Measurements from ENCODE around the gene ZNF384. TPM values are rescaled to one million over a fixed set of nuclear protein-coding genes. Genes with fewer than 3 reads are reported as not detected.
"Not testable (repeated sequence)": the region's sequence is repeated elsewhere in the genome, so short reads cannot be mapped to it uniquely, and the experiment has no call there.

Gene ZNF384
- total and polyA plus RNA-seq, 3 experiments from 2014 or later = 37.2 to 63.3 (median 58.1) TPM

- Mint-ChIP-seq H3K27me3 (no peaks in the 10 kb centered on the region), H3K36me3 (peaks cover 4 to 35% (median 5%) of the 10 kb centered on the region in 3 donors), H3K4me3 (peak overlapping the region; percentile 84 to 91 (median 87)), H3K9me3 (peaks cover 0 to 3% (median 0%) of the 10 kb centered on the region in 5 donors), H3K4me1 (peaks cover 22 to 32% (median 23%) of the 10 kb centered on the region in 3 donors), H3K27ac (peak overlapping the region; percentile 90 to 100 (median 97))
- H3K36me3 ChIP-seq (ENCODE audit: insufficient read depth, low read length) = peaks cover 21% of the 10 kb centered on the region
- peak in 1 of 5 donors; percentile 56 for DNase-seq
- ChIA-PET CTCF (interaction anchor here (0.7 to 2.6 kb wide), 15 partner anchors 8 to 166 kb away, joined by 3 to 26 read pairs (median 4); partner anchors contain the start of genes CDCA3, MLF2, PTMS and USP5), POLR2A (interaction anchor here (0.7 to 2.7 kb wide), 17 partner anchors 10 to 219 kb away, joined by 3 to 92 read pairs (median 4); partner anchors contain the start of genes C12orf57, CDCA3, MLF2 and PTMS)
- peaks cover 19% of the 10 kb centered on the region for H3K4me1 ChIP-seq (ENCODE audit: insufficient read depth, low read length)
- peak overlapping the region; percentile 77 for H3K4me3 ChIP-seq (ENCODE audit: low read length)
- peak overlapping the region; percentile 67 for H3K27ac ChIP-seq (ENCODE audit: low read depth, low read length)
- no peaks in the 10 kb centered on the region for H3K9me3 ChIP-seq (ENCODE audit: low read length)
- no peaks in the 10 kb centered on the region for H3K27me3 ChIP-seq (ENCODE audit: insufficient read depth, low read length, poor library complexity, severe bottlenecking)
Measured at GRCh38 chr12:6724409-6724797, 35.2 kb upstream of the ZNF384 start.

GRCh38 chr12:6723607-6724408 is 34.6 kb upstream of the ZNF384 start, which contains the start of gene COPS7A:
Gene COPS7A, plus strand, starts transcription at chr12:6724046. Its CDS starts 611 bp downstream, at chr12:6724657.
- peaks cover 22 to 32% (median 23%) of the 10 kb centered on the region in 3 donors for H3K4me1 Mint-ChIP-seq
- ChIA-PET CTCF (interaction anchor here (0.7 to 2.6 kb wide), 16 partner anchors 9 to 165 kb away, joined by 3 to 26 read pairs (median 4); partner anchors contain the start of genes CDCA3, MLF2, P3H3 and PTMS), POLR2A (interaction anchor here (0.5 to 2.7 kb wide), 22 partner anchors 9 to 253 kb away, joined by 3 to 92 read pairs (median 4); partner anchors contain the start of genes C12orf57, CDCA3, MLF2 and PTMS)
- no peaks in the 10 kb centered on the region for H3K27me3 Mint-ChIP-seq
- Histone ChIP-seq H3K36me3 (ENCODE audit: insufficient read depth, low read length) (peaks cover 15% of the 10 kb centered on the region), H3K9me3 (ENCODE audit: low read length) (no peaks in the 10 kb centered on the region), H3K4me1 (ENCODE audit: insufficient read depth, low read length) (peaks cover 19% of the 10 kb centered on the region), H3K4me3 (ENCODE audit: low read length) (peak within 1 kb of the TSS; percentile 77), H3K27ac (ENCODE audit: low read depth, low read length) (peak within 1 kb of the TSS; percentile 67), H3K27me3 (ENCODE audit: insufficient read depth, low read length, poor library complexity, severe bottlenecking) (no peaks in the 10 kb centered on the region)
- peaks cover 4 to 29% (median 5%) of the 10 kb centered on the region in 3 donors for H3K36me3 Mint-ChIP-seq
- DNase-seq = peak; percentile 90 to 96 (median 92)
- H3K4me3 Mint-ChIP-seq = peak within 1 kb of the TSS; percentile 84 to 91 (median 87)
- peak within 1 kb of the TSS; percentile 90 to 100 (median 97) for H3K27ac Mint-ChIP-seq
- H3K9me3 Mint-ChIP-seq = peaks cover 0 to 3% (median 0%) of the 10 kb centered on the region in 5 donors

GRCh38 chr12:6722863-6723262 is 33.7 kb upstream of the ZNF384 start:
- peak overlapping the region; percentile 67 for H3K27ac ChIP-seq (ENCODE audit: low read depth, low read length)
- peaks cover 19% of the 10 kb centered on the region for H3K4me1 ChIP-seq (ENCODE audit: insufficient read depth, low read length)
- CTCF ChIA-PET = interaction anchor here (1.4 to 2.6 kb wide), 7 partner anchors 10 to 129 kb away, joined by 5 to 26 read pairs (median 7); partner anchors contain the start of genes CDCA3, MLF2, P3H3 and PTMS
- H3K27me3 Mint-ChIP-seq = no peaks in the 10 kb centered on the region
- peaks cover 0 to 3% (median 0%) of the 10 kb centered on the region in 5 donors for H3K9me3 Mint-ChIP-seq
- H3K4me3 Mint-ChIP-seq = peak overlapping the region in 2 of 7 donors; percentile 3 to 73
- no peaks in the 10 kb centered on the region for H3K27me3 ChIP-seq (ENCODE audit: insufficient read depth, low read length, poor library complexity, severe bottlenecking)
- peak overlapping the region in 6 of 8 donors; percentile 50 to 99 (median 72) for H3K27ac Mint-ChIP-seq
- H3K4me1 Mint-ChIP-seq = peaks cover 22 to 32% (median 23%) of the 10 kb centered on the region in 3 donors
- no peak overlapping the region for H3K4me3 ChIP-seq (ENCODE audit: low read length)
- H3K36me3 ChIP-seq (ENCODE audit: insufficient read depth, low read length) = peaks cover 6% of the 10 kb centered on the region
- no peaks in the 10 kb centered on the region for H3K9me3 ChIP-seq (ENCODE audit: low read length)
- peaks cover 2 to 20% (median 4%) of the 10 kb centered on the region in 3 donors for H3K36me3 Mint-ChIP-seq
- no peak for DNase-seq
- POLR2A ChIA-PET = interaction anchor here (1.2 to 2.7 kb wide), 4 partner anchors 13 to 34 kb away, joined by 3 to 92 read pairs (median 16); partner anchors contain the start of genes MLF2 and ZNF384

- DNase-seq = no peak
- Mint-ChIP-seq H3K4me1 (no peaks in the 10 kb centered on the region), H3K4me3 (no peak overlapping the region), H3K9me3 (no peaks in the 10 kb centered on the region), H3K27ac (no peak overlapping the region), H3K27me3 (peaks cover 6 to 14% of the 10 kb centered on the region in 2 donors), H3K36me3 (no peaks in the 10 kb centered on the region)
- Histone ChIP-seq H3K4me1 (ENCODE audit: insufficient read depth, low read length) (no peaks in the 10 kb centered on the region), H3K27ac (ENCODE audit: low read depth, low read length) (no peak overlapping the region), H3K9me3 (ENCODE audit: low read length) (no peaks in the 10 kb centered on the region), H3K36me3 (ENCODE audit: insufficient read depth, low read length) (no peaks in the 10 kb centered on the region), H3K4me3 (ENCODE audit: low read length) (no peak overlapping the region), H3K27me3 (ENCODE audit: insufficient read depth, low read length, poor library complexity, severe bottlenecking) (no peaks in the 10 kb centered on the region)
- ChIA-PET CTCF (no interaction called here), POLR2A (interaction anchor here (0.7 kb wide), 1 partner anchor 257 kb away, joined by 3 read pairs; no protein-coding TSS in a partner anchor)
Measured at GRCh38 chr12:6716874-6717437, 27.8 kb upstream of the ZNF384 start.

- H3K27ac ChIP-seq (ENCODE audit: low read depth, low read length); H3K27me3 ChIP-seq (ENCODE audit: insufficient read depth, low read length, poor library complexity, severe bottlenecking); H3K36me3 ChIP-seq (ENCODE audit: insufficient read depth, low read length); H3K4me1 ChIP-seq (ENCODE audit: insufficient read depth, low read length); H3K9me3 ChIP-seq (ENCODE audit: low read length); DNase-seq; CTCF ChIA-PET; H3K9me3 Mint-ChIP-seq; H3K4me3 Mint-ChIP-seq; H3K27ac Mint-ChIP-seq; H3K4me3 ChIP-seq (ENCODE audit: low read length); H3K36me3 Mint-ChIP-seq; H3K4me1 Mint-ChIP-seq: not testable (repeated sequence)
- POLR2A ChIA-PET = interaction anchor here (0.7 kb wide), 1 partner anchor 256 kb away, joined by 3 read pairs; no protein-coding TSS in a partner anchor
- H3K27me3 Mint-ChIP-seq = peaks cover 10 to 14% of the 10 kb centered on the region in 2 donors
Measured at GRCh38 chr12:6716031-6716873, 27.1 kb upstream of the ZNF384 start.

- no peaks in the 10 kb centered on the region for H3K27me3 ChIP-seq (ENCODE audit: insufficient read depth, low read length, poor library complexity, severe bottlenecking)
- peak overlapping the region; percentile 12 to 96 (median 80) for H3K27ac Mint-ChIP-seq
- H3K27me3 Mint-ChIP-seq = peaks cover 25 to 27% of the 10 kb centered on the region in 2 donors
- ChIA-PET POLR2A (interaction anchor here (1.2 kb wide), 1 partner anchor 15 kb away, joined by 5 read pairs; the partner anchor contains the start of gene COPS7A), CTCF (interaction anchor here (0.6 kb wide), 1 partner anchor 96 kb away, joined by 3 read pairs; no protein-coding TSS in a partner anchor)
- H3K4me1 Mint-ChIP-seq = peaks cover 7 to 10% (median 8%) of the 10 kb centered on the region in 3 donors
- peak in 3 of 5 donors; percentile 7 to 64 (median 50) for DNase-seq
- H3K4me1 ChIP-seq (ENCODE audit: insufficient read depth, low read length) = no peaks in the 10 kb centered on the region
- H3K4me3 ChIP-seq (ENCODE audit: low read length) = no peak overlapping the region
- H3K27ac ChIP-seq (ENCODE audit: low read depth, low read length) = no peak overlapping the region
- H3K9me3 ChIP-seq (ENCODE audit: low read length) = no peaks in the 10 kb centered on the region
- no peaks in the 10 kb centered on the region for H3K9me3 Mint-ChIP-seq
- no peaks in the 10 kb centered on the region for H3K36me3 Mint-ChIP-seq
- H3K36me3 ChIP-seq (ENCODE audit: insufficient read depth, low read length) = no peaks in the 10 kb centered on the region
- H3K4me3 Mint-ChIP-seq = peak overlapping the region; percentile 75 to 94 (median 80)
Measured at GRCh38 chr12:6708960-6709394, 19.8 kb upstream of the ZNF384 start.

- H3K27me3 ChIP-seq (ENCODE audit: insufficient read depth, low read length, poor library complexity, severe bottlenecking); H3K27ac ChIP-seq (ENCODE audit: low read depth, low read length); CTCF ChIA-PET; DNase-seq; H3K9me3 Mint-ChIP-seq; H3K36me3 Mint-ChIP-seq; H3K36me3 ChIP-seq (ENCODE audit: insufficient read depth, low read length); H3K4me3 ChIP-seq (ENCODE audit: low read length); H3K4me1 ChIP-seq (ENCODE audit: insufficient read depth, low read length); H3K27ac Mint-ChIP-seq; H3K9me3 ChIP-seq (ENCODE audit: low read length): not testable (repeated sequence)
- Mint-ChIP-seq H3K4me1 (peaks cover 7 to 10% (median 8%) of the 10 kb centered on the region in 3 donors), H3K4me3 (peak overlapping the region in 1 of 7 donors; percentile 9), H3K27me3 (peaks cover 30 to 33% of the 10 kb centered on the region in 2 donors)
- POLR2A ChIA-PET = interaction anchor here (1.2 kb wide), 1 partner anchor 16 kb away, joined by 5 read pairs; the partner anchor contains the start of gene COPS7A
Measured at GRCh38 chr12:6708351-6708750, 19.2 kb upstream of the ZNF384 start.

Measured in CD8-positive, alpha-beta memory T cell (primary cell).